Amniotic epithelial cell (primary cell): ENCODE measurements around the gene POGK.
"Not testable (repeated sequence)": the region's sequence is repeated elsewhere in the genome, so short reads cannot be mapped to it uniquely, and the experiment has no call there.

Source experiments
- DNase-seq: peaks from one replicate; pipeline ENCODE4 v3.0.0-alpha.2; 2010; ENCODE audit warnings: low read depth

POGK gene

GRCh38 chr1:166855558-166855957 is 16.3 kb downstream of the POGK start:
- no peak for DNase-seq

- DNase-seq = no peak
These were observed 18.7 kb downstream of the POGK start for GRCh38 chr1:166857995-166858394.

GRCh38 chr1:166858726-166859419 is 19.6 kb downstream of the POGK start:
- no peak for DNase-seq

GRCh38 chr1:166859597-166859996 is 20.3 kb downstream of the POGK start:
- no peak for DNase-seq

GRCh38 chr1:166865926-166866325 is 26.7 kb downstream of the POGK start:
- peak; percentile 93 for DNase-seq

GRCh38 chr1:166868639-166869038 is 29.4 kb downstream of the POGK start:
- DNase-seq = no peak

- no peak for DNase-seq
These were observed 30.2 kb downstream of the POGK start for GRCh38 chr1:166869318-166870099.

- DNase-seq = no peak
These were observed 31.3 kb downstream of the POGK start for GRCh38 chr1:166870584-166870983.

- no peak for DNase-seq
These were observed 35.2 kb downstream of the POGK start for GRCh38 chr1:166874464-166874863.

GRCh38 chr1:166875302-166875733 is 36.0 kb downstream of the POGK start:
- no peak for DNase-seq

GRCh38 chr1:166875734-166876539 is 36.7 kb downstream of the POGK start, which contains the start of gene TADA1:
Gene TADA1, minus strand, starts transcription at chr1:166876264. Its CDS starts 31 bp downstream, at chr1:166876233.
- peak; percentile 96 for DNase-seq

- DNase-seq = no peak
These were observed 37.2 kb downstream of the POGK start for GRCh38 chr1:166876540-166876838.

GRCh38 chr1:166878173-166878917 is 39.1 kb downstream of the POGK start:
- DNase-seq = not testable (repeated sequence)

- DNase-seq = no peak
These were observed 43.6 kb downstream of the POGK start for GRCh38 chr1:166882893-166883292.

GRCh38 chr1:166884040-166884642 is 44.9 kb downstream of the POGK start:
- DNase-seq = peak; percentile 23

GRCh38 chr1:166884971-166885370 is 45.7 kb downstream of the POGK start:
- DNase-seq = no peak

- DNase-seq = no peak
These were observed 49.3 kb downstream of the POGK start for GRCh38 chr1:166888373-166889111.

GRCh38 chr1:166889776-166890175 is 50.5 kb downstream of the POGK start:
- DNase-seq = no peak

- no peak for DNase-seq
These were observed 56.5 kb downstream of the POGK start for GRCh38 chr1:166895766-166896165.

- no peak for DNase-seq
These were observed 60.5 kb downstream of the POGK start for GRCh38 chr1:166899769-166900168.

GRCh38 chr1:166900987-166901386 is 61.7 kb downstream of the POGK start:
- no peak for DNase-seq
